ENCODE data around the gene WRAP73.

Gene WRAP73

GRCh38 chr1:3668585-3669300, 18.8 kb upstream of the WRAP73 start:
- no peak for DNase-seq

- no peak for DNase-seq
Measured at GRCh38 chr1:3668148-3668547, 18.2 kb upstream of the WRAP73 start.

GRCh38 chr1:3664700-3665375, 14.9 kb upstream of the WRAP73 start:
- DNase-seq = no peak

- DNase-seq = no peak
Measured at GRCh38 chr1:3663999-3664699, 14.2 kb upstream of the WRAP73 start.

GRCh38 chr1:3662080-3662671, 12.3 kb upstream of the WRAP73 start:
- no peak for DNase-seq

GRCh38 chr1:3661631-3662030, 11.7 kb upstream of the WRAP73 start:
- DNase-seq = no peak

- DNase-seq = no peak
Measured at GRCh38 chr1:3660704-3661103, 10.8 kb upstream of the WRAP73 start.

GRCh38 chr1:3659093-3659492, 9.2 kb upstream of the WRAP73 start:
- DNase-seq = no peak

GRCh38 chr1:3658231-3658615, 8.3 kb upstream of the WRAP73 start:
- DNase-seq = no peak

- no peak for DNase-seq
Measured at GRCh38 chr1:3657578-3658230, 7.8 kb upstream of the WRAP73 start.

GRCh38 chr1:3657096-3657475, 7.2 kb upstream of the WRAP73 start:
- DNase-seq = no peak

- DNase-seq = no peak
Measured at GRCh38 chr1:3656450-3657095, 6.7 kb upstream of the WRAP73 start.

GRCh38 chr1:3654549-3655281, 4.8 kb upstream of the WRAP73 start:
- DNase-seq = no peak

- DNase-seq = no peak
Measured at GRCh38 chr1:3653286-3653618, 3.3 kb upstream of the WRAP73 start.

GRCh38 chr1:3652548-3653285, 2.8 kb upstream of the WRAP73 start:
- no peak for DNase-seq

GRCh38 chr1:3651930-3652547, 2.1 kb upstream of the WRAP73 start, which contains the start of gene TP73:
TSS of gene TP73 (plus strand) at chr1:3652516. CDS start at chr1:3682366, 29,850 bp downstream.
- DNase-seq = no peak

- no peak for DNase-seq
Measured at GRCh38 chr1:3651026-3651929, 1.4 kb upstream of the WRAP73 start.

- no peak for DNase-seq
Measured at GRCh38 chr1:3650248-3651025, 534 bp upstream of the WRAP73 start.

GRCh38 chr1:3646596-3646995, 3.3 kb downstream of the WRAP73 start:
- DNase-seq = no peak
